Left kidney (tissue), 2 donors: Measurements from ENCODE around the gene REPS2. TPM values are rescaled to one million over a fixed set of nuclear protein-coding genes. Genes with fewer than 3 reads are reported as not detected.
A peak's percentile ranks its signal among the peaks of the same experiment; 100 is the strongest.

Source experiments
- DNase-seq: peaks from one replicate; pipeline ENCODE4 v3.0.0-alpha.2; 2013
- polyA plus RNA-seq: library from polyadenylated mRNA; unstranded; fragments of 120-200 nt; gene quantifications from one replicate; pipeline ENCODE4 v1.2.1, GENCODE V29; 2013; ENCODE audit not compliant: insufficient read length

The REPS2 gene
- polyA plus RNA-seq, 1 donor = 12.1 TPM

GRCh38 chrX:17036171-17036961 lies 89.9 kb downstream of the REPS2 start:
- DNase-seq = no peak

GRCh38 chrX:17038277-17038676 lies 91.8 kb downstream of the REPS2 start:
- DNase-seq = no peak

GRCh38 chrX:17038681-17039161 lies 92.3 kb downstream of the REPS2 start:
- peak; percentile 26 for DNase-seq

- no peak for DNase-seq
Observed at GRCh38 chrX:17039826-17040225, 93.4 kb downstream of the REPS2 start.

GRCh38 chrX:17040711-17041110 lies 94.3 kb downstream of the REPS2 start:
- DNase-seq = no peak

- DNase-seq = no peak
Observed at GRCh38 chrX:17042037-17042436, 95.6 kb downstream of the REPS2 start.

- DNase-seq = peak; percentile 62
Observed at GRCh38 chrX:17046478-17047097, 100.1 kb downstream of the REPS2 start.

- DNase-seq = no peak
Observed at GRCh38 chrX:17047224-17047623, 100.8 kb downstream of the REPS2 start.

- no peak for DNase-seq
Observed at GRCh38 chrX:17052210-17052609, 105.8 kb downstream of the REPS2 start.

- DNase-seq = no peak
Observed at GRCh38 chrX:17052793-17053192, 106.3 kb downstream of the REPS2 start.

- no peak for DNase-seq
Observed at GRCh38 chrX:17053502-17053901, 107.0 kb downstream of the REPS2 start.

- no peak for DNase-seq
Observed at GRCh38 chrX:17056868-17057608, 110.6 kb downstream of the REPS2 start.

GRCh38 chrX:17062065-17062464 lies 115.6 kb downstream of the REPS2 start:
- no peak for DNase-seq

- no peak for DNase-seq
Observed at GRCh38 chrX:17065100-17065499, 118.6 kb downstream of the REPS2 start.

GRCh38 chrX:17067534-17067933 lies 121.1 kb downstream of the REPS2 start:
- no peak for DNase-seq

GRCh38 chrX:17072301-17072700 lies 125.8 kb downstream of the REPS2 start:
- no peak for DNase-seq

GRCh38 chrX:17072721-17073230 lies 126.3 kb downstream of the REPS2 start:
- no peak for DNase-seq

- no peak for DNase-seq
Observed at GRCh38 chrX:17075004-17075403, 128.5 kb downstream of the REPS2 start.

GRCh38 chrX:17077361-17077760 lies 130.9 kb downstream of the REPS2 start:
- no peak for DNase-seq

GRCh38 chrX:17078031-17078720 lies 131.7 kb downstream of the REPS2 start:
- DNase-seq = no peak

- DNase-seq = no peak
Observed at GRCh38 chrX:17081511-17081910, 135.1 kb downstream of the REPS2 start.

- DNase-seq = no peak
Observed at GRCh38 chrX:17081968-17082367, 135.5 kb downstream of the REPS2 start.
